ENCODE measurements around the gene AKR1D1.

DNA sequence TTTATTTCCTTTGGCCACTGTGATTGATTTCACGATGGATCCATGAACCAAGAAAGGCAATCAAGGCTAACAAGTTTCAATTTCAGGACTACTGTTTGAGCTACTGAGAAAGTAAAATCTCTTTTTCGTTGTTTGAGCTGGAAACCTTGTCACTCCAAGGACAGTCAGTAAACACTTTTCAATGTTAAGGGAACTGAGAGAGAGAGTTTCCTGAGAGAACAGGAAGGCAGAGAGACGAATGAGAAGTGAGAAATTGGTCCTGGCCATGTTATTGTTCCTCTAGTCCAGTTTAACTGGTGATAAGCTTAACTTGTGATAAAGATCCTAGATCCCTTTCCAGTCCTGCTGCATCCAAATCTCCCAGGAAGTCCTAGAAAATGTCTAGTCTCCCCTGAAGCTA is 909 bp upstream of the AKR1D1 start:
- TF ChIP-seq, protein P1, sequence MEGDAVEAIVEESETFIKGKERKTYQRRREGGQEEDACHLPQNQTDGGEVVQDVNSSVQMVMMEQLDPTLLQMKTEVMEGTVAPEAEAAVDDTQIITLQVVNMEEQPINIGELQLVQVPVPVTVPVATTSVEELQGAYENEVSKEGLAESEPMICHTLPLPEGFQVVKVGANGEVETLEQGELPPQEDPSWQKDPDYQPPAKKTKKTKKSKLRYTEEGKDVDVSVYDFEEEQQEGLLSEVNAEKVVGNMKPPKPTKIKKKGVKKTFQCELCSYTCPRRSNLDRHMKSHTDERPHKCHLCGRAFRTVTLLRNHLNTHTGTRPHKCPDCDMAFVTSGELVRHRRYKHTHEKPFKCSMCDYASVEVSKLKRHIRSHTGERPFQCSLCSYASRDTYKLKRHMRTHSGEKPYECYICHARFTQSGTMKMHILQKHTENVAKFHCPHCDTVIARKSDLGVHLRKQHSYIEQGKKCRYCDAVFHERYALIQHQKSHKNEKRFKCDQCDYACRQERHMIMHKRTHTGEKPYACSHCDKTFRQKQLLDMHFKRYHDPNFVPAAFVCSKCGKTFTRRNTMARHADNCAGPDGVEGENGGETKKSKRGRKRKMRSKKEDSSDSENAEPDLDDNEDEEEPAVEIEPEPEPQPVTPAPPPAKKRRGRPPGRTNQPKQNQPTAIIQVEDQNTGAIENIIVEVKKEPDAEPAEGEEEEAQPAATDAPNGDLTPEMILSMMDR (IDR thresholded peaks at IDR 0.05): no peak
- no peak for TF ChIP-seq POLR2A (IDR thresholded peaks at IDR 0.05)

Data from thyroid gland (tissue), 4 donors.